Measurements from ENCODE around the gene CGB1.
"Not testable (repeated sequence)": the region's sequence is repeated elsewhere in the genome, so short reads cannot be mapped to it uniquely, and the experiment has no call there.

The CGB1 gene

GRCh38 chr19:49020931-49021895, 15.5 kb downstream of the CGB1 start:
- DNase-seq: no peak

GRCh38 chr19:49020342-49020741, 16.4 kb downstream of the CGB1 start:
- no peak for DNase-seq

- no peak for DNase-seq
Observed at GRCh38 chr19:49019242-49019932, 17.3 kb downstream of the CGB1 start.

- not testable (repeated sequence) for DNase-seq
Observed at GRCh38 chr19:49018388-49019241, 18.1 kb downstream of the CGB1 start.

- DNase-seq: no peak
Observed at GRCh38 chr19:49017666-49018351, 18.9 kb downstream of the CGB1 start.

DNA sequence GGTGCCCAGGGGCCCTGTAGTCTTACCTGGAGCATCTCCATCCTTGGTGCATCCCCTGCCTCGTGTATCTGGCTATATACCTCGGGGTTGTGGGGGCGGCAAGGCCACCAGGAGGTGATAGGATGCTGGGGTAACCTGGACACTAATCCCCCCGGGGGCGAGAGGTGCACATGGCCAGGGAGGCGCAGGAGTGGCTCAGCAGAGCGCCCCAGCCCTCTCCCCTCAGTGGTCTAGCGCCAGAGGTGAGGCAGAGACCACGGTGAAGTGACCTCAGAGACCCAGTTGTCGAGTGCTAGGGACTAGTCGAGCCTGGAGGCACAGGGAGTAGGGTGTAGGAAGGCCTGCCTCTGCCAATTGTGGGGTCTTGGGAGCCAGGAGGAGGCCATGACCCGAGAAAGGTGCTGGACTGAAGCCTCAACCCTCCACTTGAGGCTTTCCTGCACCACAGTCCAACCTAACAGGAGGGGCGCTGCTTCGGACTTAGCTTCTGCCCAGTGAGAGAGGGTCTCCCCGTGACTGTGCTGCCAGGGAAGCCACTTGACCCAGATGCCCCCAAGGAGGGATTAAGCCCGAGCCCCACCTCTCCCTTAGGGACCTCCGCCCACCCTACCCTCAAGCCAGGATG, 19.5 kb downstream of the CGB1 start, which contains the start of gene LHB:
LHB (minus strand) TSS at position 51 of the 625 bp plus-strand sequence; CDS start at position 41, 10 bp downstream.
- DNase-seq: no peak

DNA sequence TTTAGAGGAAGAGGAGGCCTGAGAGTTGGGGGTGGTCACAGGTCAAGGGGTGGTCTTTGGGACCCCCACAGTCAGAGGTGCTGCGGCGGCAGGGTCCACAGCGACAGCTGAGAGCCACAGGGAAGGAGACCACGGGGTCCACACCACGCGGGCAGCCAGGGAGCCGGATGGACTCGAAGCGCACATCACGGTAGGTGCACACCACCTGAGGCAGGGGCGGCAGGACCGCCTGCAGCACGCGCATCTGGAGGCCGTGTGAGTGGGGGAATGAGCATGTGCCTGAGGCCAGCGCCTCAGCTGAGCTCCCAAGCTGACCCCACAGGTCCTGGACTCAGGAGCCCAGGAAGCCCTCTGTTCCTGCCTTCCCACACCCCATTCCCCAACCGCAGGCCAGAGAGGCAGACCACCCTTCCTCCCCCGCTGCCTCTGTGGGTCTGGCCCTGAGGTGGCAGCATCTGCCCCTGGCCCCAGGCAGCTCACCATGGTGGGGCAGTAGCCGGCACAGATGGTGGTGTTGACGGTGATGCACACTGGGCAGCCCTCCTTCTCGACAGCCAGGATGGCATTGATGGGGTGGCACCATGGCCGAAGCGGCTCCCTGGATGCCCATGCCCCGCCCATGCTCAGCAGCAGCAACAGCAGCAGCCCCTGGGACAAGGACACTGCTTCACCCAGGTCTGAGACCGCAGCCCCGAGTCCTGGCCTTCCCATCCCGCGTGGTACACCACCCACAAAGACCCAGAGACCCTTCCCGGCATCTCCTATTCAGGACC, 20.4 kb downstream of the CGB1 start:
- DNase-seq: no peak

GRCh38 chr19:49014870-49015255, 21.8 kb downstream of the CGB1 start:
- no peak for DNase-seq

DNA sequence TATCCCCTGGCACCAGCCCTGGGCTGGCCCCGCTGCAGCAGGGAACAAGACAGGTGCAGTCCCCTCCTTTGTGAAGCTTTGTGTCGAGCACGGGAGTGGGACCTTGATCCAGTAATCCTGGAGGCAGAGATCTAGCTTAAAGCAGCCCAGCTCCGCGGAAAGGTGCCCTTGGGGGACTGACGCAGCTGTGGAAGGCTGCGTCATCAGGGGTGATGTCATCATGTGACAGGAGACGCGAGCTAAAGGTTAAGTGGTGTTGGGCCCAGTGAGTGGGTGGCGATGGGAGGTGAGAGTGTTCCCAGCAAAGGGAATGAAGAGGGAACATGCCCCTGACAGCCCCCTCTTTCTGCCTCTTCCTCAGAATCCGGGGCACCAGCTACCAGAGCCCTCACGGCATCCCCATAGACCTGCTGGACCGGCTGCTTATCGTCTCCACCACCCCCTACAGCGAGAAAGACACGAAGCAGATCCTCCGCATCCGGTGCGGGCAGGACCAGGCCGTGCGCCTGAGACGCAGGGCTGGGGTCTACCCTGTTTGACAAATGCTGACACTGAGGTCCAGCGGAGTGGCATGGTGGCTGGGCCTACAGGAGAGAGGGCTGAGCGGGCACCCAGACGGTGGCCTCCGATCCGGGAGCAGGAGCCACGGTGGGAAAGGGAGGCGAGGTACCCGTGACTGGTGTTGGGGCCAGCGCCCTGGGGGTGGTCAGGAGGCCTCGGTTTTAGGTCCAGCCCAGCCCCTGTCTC, 22.4 kb downstream of the CGB1 start:
- DNase-seq: no peak

DNA sequence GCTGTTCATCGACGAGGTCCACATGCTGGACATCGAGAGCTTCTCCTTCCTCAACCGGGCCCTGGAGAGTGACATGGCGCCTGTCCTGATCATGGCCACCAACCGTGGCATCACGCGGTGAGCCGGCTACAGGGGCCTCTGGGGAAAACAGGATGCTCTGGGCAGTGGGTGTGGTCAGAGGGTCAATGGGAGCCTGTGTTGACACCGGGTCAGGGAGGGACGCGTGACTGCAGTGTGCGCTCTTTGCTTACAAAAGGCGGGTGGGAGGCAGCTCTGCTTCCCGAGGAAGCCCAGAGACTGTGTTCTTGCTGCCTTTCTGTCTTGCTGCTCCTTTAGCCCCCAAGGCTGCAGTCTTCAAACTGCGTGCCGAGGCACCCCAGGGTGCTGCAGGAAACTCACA, 25.5 kb downstream of the CGB1 start:
- no peak for DNase-seq

GRCh38 chr19:49010453-49010852, 26.2 kb downstream of the CGB1 start:
- no peak for DNase-seq

DNA sequence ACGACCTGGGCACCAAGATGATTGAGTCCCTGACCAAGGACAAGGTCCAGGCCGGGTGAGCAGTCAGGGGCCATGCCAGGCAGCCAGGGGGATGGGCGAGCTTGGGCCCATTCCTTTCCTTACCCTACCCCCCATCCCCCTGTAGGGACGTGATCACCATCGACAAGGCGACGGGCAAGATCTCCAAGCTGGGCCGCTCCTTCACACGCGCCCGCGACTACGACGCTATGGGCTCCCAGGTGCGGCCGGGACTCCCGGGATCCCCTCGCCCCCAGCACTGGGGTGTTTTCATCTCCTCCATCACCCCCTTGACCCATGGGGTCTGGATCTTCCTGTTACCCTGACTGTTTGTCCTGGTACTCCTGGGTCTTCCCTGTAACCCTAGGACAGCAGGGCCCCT, 26.9 kb downstream of the CGB1 start:
- no peak for DNase-seq

DNA sequence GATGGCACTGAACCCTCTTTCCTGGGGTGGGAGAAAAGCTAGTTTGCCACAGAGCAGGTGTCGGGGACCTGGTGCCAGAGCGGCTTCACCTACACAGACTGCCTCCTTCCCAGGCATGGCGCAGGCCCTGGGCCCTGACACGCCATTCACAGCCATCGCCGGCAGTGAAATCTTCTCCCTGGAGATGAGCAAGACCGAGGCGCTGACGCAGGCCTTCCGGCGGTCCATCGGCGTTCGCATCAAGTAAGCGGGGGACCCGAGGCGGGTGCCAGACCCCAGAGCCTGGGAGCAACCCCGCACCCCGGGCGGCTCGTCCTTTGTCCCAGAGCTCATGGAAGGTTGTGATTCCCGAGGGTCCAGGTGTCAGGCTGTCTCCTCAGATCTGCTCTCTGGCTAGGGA, 29.8 kb downstream of the CGB1 start:
- no peak for DNase-seq

- DNase-seq: no peak
Observed at GRCh38 chr19:49004964-49005614, 31.6 kb downstream of the CGB1 start.

- no peak for DNase-seq
Observed at GRCh38 chr19:49004133-49004532, 32.6 kb downstream of the CGB1 start.

DNA sequence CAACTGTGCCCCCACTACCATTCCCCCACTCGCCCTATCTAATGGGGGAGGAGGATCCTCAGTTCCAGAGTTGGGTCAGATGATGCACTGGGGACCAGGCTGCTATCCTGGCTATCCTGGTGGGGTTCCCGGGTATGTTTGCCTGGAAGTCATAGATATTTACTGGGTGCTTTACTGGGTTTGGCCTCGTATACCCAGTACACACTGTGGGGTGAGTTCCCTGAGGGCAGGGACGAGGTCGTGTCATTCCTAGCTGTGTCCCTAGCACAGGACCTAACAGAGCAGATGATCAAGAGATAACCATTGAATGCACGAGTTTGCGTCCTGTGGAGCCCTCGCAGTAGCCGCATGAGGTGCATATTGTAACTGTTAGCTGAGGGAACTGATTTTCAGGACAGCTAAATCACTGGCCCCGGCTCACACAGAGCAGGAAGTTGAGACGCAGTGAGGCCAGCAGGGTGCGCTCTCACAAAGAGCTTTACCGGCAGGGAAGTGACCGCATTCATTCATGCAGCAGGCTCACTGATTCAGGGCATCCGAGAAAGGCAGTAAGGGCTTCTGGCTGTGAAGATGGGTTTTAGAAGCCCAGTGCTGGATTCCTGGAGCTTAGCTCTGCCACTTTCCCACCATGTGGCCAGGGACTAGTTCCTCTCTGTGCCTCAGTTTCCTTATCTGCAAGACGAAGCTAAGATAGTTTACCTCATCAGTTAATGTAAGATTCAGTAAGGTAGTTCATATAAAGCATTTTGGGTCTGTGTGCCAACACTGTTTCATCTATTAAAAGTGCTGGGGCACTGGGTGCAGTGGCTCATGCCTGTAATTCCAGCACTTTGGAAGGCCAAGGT, 37.0 kb downstream of the CGB1 start:
- no peak for DNase-seq

DNA sequence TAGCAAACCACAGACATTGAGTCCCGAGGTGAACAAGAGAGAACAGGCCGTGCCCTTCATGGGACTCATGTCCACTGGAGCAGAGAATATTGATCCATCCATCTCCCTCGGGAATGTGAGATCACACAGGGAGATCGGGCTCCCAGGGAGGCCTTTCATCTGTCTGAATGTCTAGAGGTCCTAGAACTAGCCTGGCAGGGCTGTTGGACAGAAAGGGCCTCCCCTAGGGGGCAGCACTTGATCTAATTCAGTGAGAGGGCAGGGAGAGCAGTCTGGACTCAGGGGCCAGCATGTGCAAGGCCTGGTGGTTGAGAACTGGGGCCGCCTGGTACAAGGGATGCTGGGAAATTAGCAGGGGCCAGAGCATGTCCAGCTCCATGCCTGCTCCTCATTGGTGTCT, 38.7 kb downstream of the CGB1 start:
- DNase-seq: no peak

GRCh38 chr19:48994035-48994386, 42.7 kb downstream of the CGB1 start:
- no peak for DNase-seq
